Osteocyte (in vitro differentiated cells): ENCODE data around the gene SACS. TPM values are rescaled to one million over a fixed set of nuclear protein-coding genes. Genes with fewer than 3 reads are reported as not detected.
"Not testable (repeated sequence)": the region's sequence is repeated elsewhere in the genome, so short reads cannot be mapped to it uniquely, and the experiment has no call there.

Experiments used
- DNase-seq: peaks from one replicate; pipeline ENCODE4 v3.0.0; 2021; ENCODE audit warnings: mixed read lengths; ENCODE audit not compliant: unreplicated experiment; ENCODE audit errors: extremely low spot score
- H3K27ac Mint-ChIP-seq: one replicate; pipeline ENCODE4 v1.8.0; 2021; ENCODE audit warnings: mild to moderate bottlenecking, mixed read lengths; ENCODE audit not compliant: unreplicated experiment
- H3K27me3 Mint-ChIP-seq: one replicate; pipeline ENCODE4 v1.8.0; 2021; ENCODE audit warnings: mixed read lengths; ENCODE audit not compliant: unreplicated experiment
- H3K36me3 Mint-ChIP-seq: one replicate; pipeline ENCODE4 v1.8.0; 2021; ENCODE audit warnings: mixed read lengths; ENCODE audit not compliant: unreplicated experiment
- H3K4me1 Mint-ChIP-seq: one replicate; pipeline ENCODE4 v1.8.0; 2021; ENCODE audit warnings: mixed read lengths; ENCODE audit not compliant: unreplicated experiment
- H3K4me3 Mint-ChIP-seq: one replicate; pipeline ENCODE4 v1.8.0; 2021; ENCODE audit warnings: mild to moderate bottlenecking, moderate library complexity, mixed read lengths; ENCODE audit not compliant: unreplicated experiment
- H3K9me3 Mint-ChIP-seq: one replicate; pipeline ENCODE4 v1.8.0; 2021; ENCODE audit warnings: mixed read lengths; ENCODE audit not compliant: unreplicated experiment
- CTCF ChIP-seq: fragments of 200-600 bp; sonication (generic); IDR thresholded peaks from 2 replicates; pipeline ENCODE4 v1.5.0; 2021; ENCODE audit warnings: antibody characterized with exemption, mild to moderate bottlenecking, moderate library complexity
- total RNA-seq: library from RNA; stranded (reverse); gene quantifications from 2 replicates; pipeline ENCODE4 v1.2.1, GENCODE V29; 2021

Gene SACS
- total RNA-seq, 1 donor from 2014 or later, result 32.1 TPM

DNA sequence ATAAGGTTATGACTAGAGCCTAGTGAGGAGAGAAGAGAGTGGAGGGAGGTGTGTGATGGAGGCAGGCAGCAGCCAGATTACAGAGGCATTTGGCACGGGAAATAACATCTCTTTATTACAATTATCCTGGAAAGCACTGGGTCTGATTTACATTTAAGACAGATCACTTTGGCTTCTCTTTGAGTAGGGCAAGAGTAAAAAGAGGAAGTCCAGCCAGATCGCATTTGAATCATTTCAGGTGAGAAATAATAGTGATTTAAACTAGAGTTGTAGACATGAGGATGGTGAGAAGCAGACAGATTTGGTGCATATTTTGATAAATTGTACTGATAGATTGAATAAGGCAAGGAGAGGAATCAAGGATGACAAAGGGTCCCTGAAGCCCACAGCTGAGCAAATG, 9.6 kb upstream of the SACS start:
- H3K27ac Mint-ChIP-seq, result no peak overlapping the region
- H3K27me3 Mint-ChIP-seq, result no peaks in the 10 kb centered on the region
- DNase-seq, result no peak
- H3K4me3 Mint-ChIP-seq, result no peak overlapping the region
- TF ChIP-seq CTCF, result no peak
- no peaks in the 10 kb centered on the region for H3K9me3 Mint-ChIP-seq
- H3K36me3 Mint-ChIP-seq, result no peaks in the 10 kb centered on the region
- peaks cover 19% of the 10 kb centered on the region for H3K4me1 Mint-ChIP-seq

DNA sequence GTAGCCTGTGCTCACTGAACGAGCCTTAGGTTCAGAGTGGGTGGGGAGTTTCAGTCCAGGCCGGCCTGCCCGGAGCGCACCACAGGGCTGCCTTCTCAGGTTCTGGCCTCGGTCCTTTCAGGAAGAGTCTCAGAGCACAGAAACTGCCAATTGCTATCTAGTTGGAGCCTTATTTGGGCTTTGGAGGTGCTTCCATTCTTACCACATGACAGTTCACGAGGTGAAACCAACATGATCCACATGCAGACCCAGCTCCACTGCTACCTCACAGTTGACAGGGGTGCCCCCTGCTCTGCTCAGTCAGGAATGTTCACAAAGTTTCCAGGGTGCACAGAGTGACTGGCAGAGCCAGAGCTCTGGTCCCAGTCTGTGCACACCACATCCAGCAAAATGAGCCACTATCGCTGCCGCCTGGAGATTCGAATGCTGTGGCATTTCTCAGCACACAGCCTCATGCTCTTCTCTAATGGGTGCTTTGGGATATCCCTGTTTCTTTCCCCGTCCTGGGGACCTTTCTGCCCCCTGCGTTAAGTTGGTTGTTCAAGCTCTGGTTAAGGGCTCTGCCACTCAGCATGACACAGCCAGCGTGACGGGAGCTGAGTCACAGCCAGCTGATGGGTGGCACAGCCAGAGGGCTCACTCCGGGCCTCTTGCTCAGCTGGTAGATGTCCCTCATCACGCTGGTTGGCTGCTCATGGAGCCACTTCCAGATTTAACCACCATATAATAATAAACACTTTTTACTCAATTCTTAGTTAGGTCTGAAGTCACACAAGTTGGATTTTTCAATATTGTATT, 7.5 kb upstream of the SACS start:
- TF ChIP-seq CTCF, result no peak
- H3K36me3 Mint-ChIP-seq, result no peaks in the 10 kb centered on the region
- peak overlapping the region; percentile 47 for H3K27ac Mint-ChIP-seq
- H3K4me3 Mint-ChIP-seq, result no peak overlapping the region
- DNase-seq, result peak; percentile 70
- no peaks in the 10 kb centered on the region for H3K27me3 Mint-ChIP-seq
- H3K4me1 Mint-ChIP-seq, result peaks cover 13% of the 10 kb centered on the region
- no peaks in the 10 kb centered on the region for H3K9me3 Mint-ChIP-seq

GRCh38 chr13:23440324-23440723, 6.8 kb upstream of the SACS start:
- H3K27me3 Mint-ChIP-seq, H3K9me3 Mint-ChIP-seq, H3K4me3 Mint-ChIP-seq, H3K36me3 Mint-ChIP-seq, H3K27ac Mint-ChIP-seq, DNase-seq: not testable (repeated sequence)
- peaks cover 10% of the 10 kb centered on the region for H3K4me1 Mint-ChIP-seq

- Mint-ChIP-seq H3K9me3 (no peaks in the 10 kb centered on the region), H3K4me1 (peaks cover 13% of the 10 kb centered on the region), H3K27ac (no peak overlapping the region), H3K36me3 (no peaks in the 10 kb centered on the region), H3K4me3 (no peak overlapping the region), H3K27me3 (no peaks in the 10 kb centered on the region)
- DNase-seq, result no peak
- TF ChIP-seq CTCF, result no peak
Measured at GRCh38 chr13:23437916-23438315, 4.4 kb upstream of the SACS start.

- Mint-ChIP-seq H3K4me3 (no peak overlapping the region), H3K9me3 (no peaks in the 10 kb centered on the region), H3K27ac (no peak overlapping the region), H3K27me3 (no peaks in the 10 kb centered on the region), H3K4me1 (peaks cover 19% of the 10 kb centered on the region), H3K36me3 (no peaks in the 10 kb centered on the region)
- TF ChIP-seq CTCF, result no peak
- peak; percentile 49 for DNase-seq
Measured at GRCh38 chr13:23436680-23437079, 3.2 kb upstream of the SACS start.
